DOHH2 (cell line): ENCODE data around the gene TBC1D4.
A peak's percentile ranks its signal among the peaks of the same experiment; 100 is the strongest.

Source experiments
- H3F3A ChIP-seq: fragments of 200-600 bp; sonication (generic), shearing (Covaris generic); 2 replicates; pipeline ENCODE4 v1.6.0; 2016; ENCODE audit warnings: antibody characterized with exemption, mild to moderate bottlenecking; ENCODE audit not compliant: control insufficient read depth, insufficient read depth
- H3K27ac ChIP-seq: fragments of 200-600 bp; sonication (generic); 2 replicates; pipeline ENCODE4 v1.5.1; 2014; ENCODE audit warnings: low read depth, mild to moderate bottlenecking, low read length, moderate library complexity
- H3K27me3 ChIP-seq: fragments of 200-600 bp; sonication (generic); 2 replicates; pipeline ENCODE4 v1.6.1; 2014; ENCODE audit warnings: mild to moderate bottlenecking, low read length, mixed read lengths; ENCODE audit not compliant: control insufficient read depth
- H3K36me3 ChIP-seq: fragments of 200-600 bp; sonication (generic); 2 replicates; pipeline ENCODE4 v1.6.1; 2014; ENCODE audit warnings: mild to moderate bottlenecking, low read length, moderate library complexity, mixed read lengths; ENCODE audit not compliant: control insufficient read depth
- H3K4me1 ChIP-seq: fragments of 200-600 bp; sonication (generic); 2 replicates; pipeline ENCODE4 v1.6.1; 2014; ENCODE audit warnings: mild to moderate bottlenecking, low read length, mixed read lengths; ENCODE audit not compliant: control insufficient read depth
- H3K4me2 ChIP-seq: fragments of 200-600 bp; sonication (generic); 2 replicates; pipeline ENCODE4 v1.6.0; 2014; ENCODE audit warnings: mild to moderate bottlenecking, low read length, moderate library complexity
- H3K4me3 ChIP-seq: fragments of 200-600 bp; sonication (generic); 2 replicates; pipeline ENCODE4 v1.5.1; 2014; ENCODE audit warnings: mild to moderate bottlenecking, low read length, mixed read lengths
- H3K79me2 ChIP-seq: fragments of 200-600 bp; sonication (generic); 2 replicates; pipeline ENCODE4 v1.6.1; 2014; ENCODE audit warnings: mild to moderate bottlenecking, low read length, mixed read lengths; ENCODE audit not compliant: control insufficient read depth
- H3K9me2 ChIP-seq: fragments of 200-600 bp; sonication (generic); replicated peaks from 2 replicates; pipeline ENCODE4 v1.6.1; 2014; ENCODE audit warnings: mild to moderate bottlenecking, low read length, mixed read lengths; ENCODE audit not compliant: control insufficient read depth
- H3K9me3 ChIP-seq: fragments of 200-600 bp; sonication (generic); 2 replicates; pipeline ENCODE4 v1.6.1; 2014; ENCODE audit warnings: antibody characterized with exemption, low read length, mixed read lengths; ENCODE audit not compliant: control insufficient read depth, insufficient read depth
- H4K20me1 ChIP-seq: fragments of 200-600 bp; sonication (generic); 2 replicates; pipeline ENCODE4 v1.6.0; 2014; ENCODE audit warnings: low read depth, mild to moderate bottlenecking, antibody characterized with exemption, low read length, moderate library complexity; ENCODE audit not compliant: control insufficient read depth, insufficient read depth
- CTCF ChIP-seq: fragments of 200-600 bp; sonication (generic); IDR thresholded peaks from one replicate; pipeline ENCODE4 v1.5.1; 2014; ENCODE audit warnings: antibody characterized with exemption, mild to moderate bottlenecking, low read depth, low read length; ENCODE audit not compliant: poor library complexity, severe bottlenecking
- EZH2phosphoT487 ChIP-seq: fragments of 200-600 bp; sonication (generic); IDR thresholded peaks from 2 replicates; pipeline ENCODE4 v1.6.1; 2017; ENCODE audit warnings: borderline replicate concordance, mild to moderate bottlenecking, antibody characterized with exemption, low read length, moderate library complexity, mixed read lengths

Gene TBC1D4

DNA sequence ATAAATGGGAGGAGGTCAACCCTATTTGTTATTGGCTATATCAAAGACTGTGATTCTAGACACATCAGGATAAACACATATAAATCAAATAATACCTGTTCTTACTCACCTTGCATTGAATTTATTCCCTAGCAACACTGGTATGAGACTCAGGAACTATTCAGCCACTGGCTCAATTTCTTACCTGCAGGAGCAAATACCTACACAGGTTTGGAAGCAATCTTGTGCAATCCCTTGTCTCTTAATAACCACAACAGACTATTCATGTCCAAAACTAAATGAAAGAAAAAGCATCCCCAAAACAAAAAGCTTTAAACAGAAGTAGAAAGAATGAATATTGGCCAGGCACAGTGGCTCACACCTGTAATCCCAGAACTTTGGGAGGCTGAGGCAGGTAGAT lies 55.5 kb downstream of the TBC1D4 start:
- Histone ChIP-seq H3K4me1 (peaks cover 100% of the 10 kb centered on the region), H4K20me1 (no peaks in the 10 kb centered on the region), H3K9me2 (no peaks in the 10 kb centered on the region), H3K4me3 (peak overlapping the region; percentile 63), H3K9me3 (no peaks in the 10 kb centered on the region), H3K27me3 (no peaks in the 10 kb centered on the region), H3K27ac (peak overlapping the region; percentile 97), H3K79me2 (peaks cover 95% of the 10 kb centered on the region), H3F3A (peaks cover 74% of the 10 kb centered on the region), H3K36me3 (peaks cover 23% of the 10 kb centered on the region), H3K4me2 (peak overlapping the region; percentile 86)
- TF ChIP-seq CTCF = no peak
- TF ChIP-seq EZH2phosphoT487 = no peak

DNA sequence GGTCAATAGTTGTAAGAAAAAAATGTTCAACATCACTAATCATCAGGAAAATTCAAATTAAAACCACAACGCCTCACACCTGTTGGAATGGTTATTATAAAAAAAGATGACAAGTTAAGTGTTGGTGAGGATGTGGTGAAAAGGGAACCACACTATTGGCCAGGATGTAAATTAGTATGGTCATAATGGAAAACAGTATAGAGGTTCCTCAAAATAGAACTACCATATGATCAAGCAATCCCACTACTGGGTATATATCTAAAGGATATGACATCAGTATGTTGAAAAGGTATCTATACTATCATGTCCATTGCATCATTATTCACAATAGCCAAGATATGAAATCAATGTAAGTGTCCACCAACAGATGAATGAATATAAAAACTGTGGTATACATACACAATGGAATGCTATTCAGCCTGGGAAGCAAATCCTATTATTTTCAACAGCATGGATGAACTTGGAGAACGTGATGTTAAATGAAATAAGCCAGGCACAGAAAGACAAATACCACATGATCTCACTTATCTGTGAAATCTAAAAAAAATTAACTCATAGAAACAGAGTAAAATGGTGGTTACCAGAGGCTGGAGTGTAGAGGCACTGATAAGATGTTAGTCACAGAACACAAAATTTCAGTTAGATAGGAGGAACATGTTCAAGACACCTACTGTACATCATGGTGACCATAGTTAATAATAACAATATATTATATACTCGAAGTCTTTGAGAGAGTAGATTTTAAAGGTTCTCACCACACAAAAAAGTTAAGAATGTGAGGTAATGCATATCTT lies 56.6 kb downstream of the TBC1D4 start:
- no peaks in the 10 kb centered on the region for H3K9me2 ChIP-seq
- H3F3A ChIP-seq = peaks cover 84% of the 10 kb centered on the region
- H3K4me1 ChIP-seq = peaks cover 100% of the 10 kb centered on the region
- peaks cover 95% of the 10 kb centered on the region for H3K79me2 ChIP-seq
- no peak for TF ChIP-seq CTCF
- TF ChIP-seq EZH2phosphoT487 = no peak
- no peaks in the 10 kb centered on the region for H4K20me1 ChIP-seq
- H3K9me3 ChIP-seq = no peaks in the 10 kb centered on the region
- H3K4me2 ChIP-seq = peak overlapping the region; percentile 86
- H3K4me3 ChIP-seq = peak overlapping the region; percentile 63
- peak overlapping the region; percentile 97 for H3K27ac ChIP-seq
- no peaks in the 10 kb centered on the region for H3K27me3 ChIP-seq
- H3K36me3 ChIP-seq = peaks cover 23% of the 10 kb centered on the region

GRCh38 chr13:75423946-75424345 lies 58.0 kb downstream of the TBC1D4 start:
- Histone ChIP-seq H3K9me3 (no peaks in the 10 kb centered on the region), H3K4me3 (peak overlapping the region; percentile 63), H4K20me1 (no peaks in the 10 kb centered on the region), H3K36me3 (peaks cover 28% of the 10 kb centered on the region), H3F3A (peaks cover 80% of the 10 kb centered on the region), H3K79me2 (peaks cover 95% of the 10 kb centered on the region), H3K9me2 (no peaks in the 10 kb centered on the region), H3K27ac (peak overlapping the region; percentile 97), H3K4me1 (peaks cover 100% of the 10 kb centered on the region), H3K4me2 (peak overlapping the region; percentile 86), H3K27me3 (no peaks in the 10 kb centered on the region)
- TF ChIP-seq CTCF = no peak
- TF ChIP-seq EZH2phosphoT487 = no peak
